GM19099 (cell line): ENCODE data around the gene CCDC150.

Experiments
- POLR2A ChIP-seq: IDR thresholded peaks from 3 replicates; pipeline ENCODE4 v1.6.1; 2011; ENCODE audit warnings: low read depth; ENCODE audit not compliant: insufficient read length; ENCODE audit errors: extremely low read depth

The CCDC150 gene

DNA sequence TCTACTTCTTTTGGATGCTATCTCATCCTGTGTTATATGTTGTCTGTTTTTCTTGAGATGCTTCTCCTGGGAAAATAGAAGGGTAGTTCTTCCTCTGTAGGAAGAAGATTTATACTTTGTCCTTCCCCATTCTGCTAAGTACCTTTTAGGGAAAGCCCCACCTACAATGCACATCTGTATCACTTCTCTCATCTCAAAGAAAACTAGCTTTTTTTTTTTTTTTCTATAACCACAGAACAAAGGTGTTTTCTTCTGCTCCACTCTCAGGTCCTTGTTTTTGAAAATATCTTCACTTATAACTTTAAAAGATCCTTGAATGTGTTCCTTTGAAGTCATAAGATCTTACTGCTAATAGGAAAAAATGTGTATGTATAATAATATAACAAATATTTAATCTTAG lies 30.8 kb downstream of the CCDC150 start:
- TF ChIP-seq POLR2A = no peak

DNA sequence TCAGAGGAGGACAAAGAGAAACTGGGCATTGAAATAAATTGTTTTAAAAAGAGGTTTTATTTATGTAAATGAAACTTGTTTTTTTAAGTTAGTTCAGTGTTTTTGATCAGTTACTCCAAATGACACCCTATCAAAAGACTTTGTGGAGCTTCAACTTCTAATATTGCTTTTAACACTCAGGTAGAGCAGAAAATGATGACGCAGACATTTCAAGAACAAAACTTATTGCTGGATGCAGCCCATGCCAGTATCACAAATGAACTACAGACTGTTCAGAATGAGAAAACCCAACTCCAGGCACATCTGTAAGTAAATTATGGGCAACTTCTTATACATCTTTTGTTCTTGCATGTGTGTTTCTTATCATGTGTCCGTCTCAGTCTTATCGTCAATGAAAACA lies 36.4 kb downstream of the CCDC150 start:
- no peak for TF ChIP-seq POLR2A

DNA sequence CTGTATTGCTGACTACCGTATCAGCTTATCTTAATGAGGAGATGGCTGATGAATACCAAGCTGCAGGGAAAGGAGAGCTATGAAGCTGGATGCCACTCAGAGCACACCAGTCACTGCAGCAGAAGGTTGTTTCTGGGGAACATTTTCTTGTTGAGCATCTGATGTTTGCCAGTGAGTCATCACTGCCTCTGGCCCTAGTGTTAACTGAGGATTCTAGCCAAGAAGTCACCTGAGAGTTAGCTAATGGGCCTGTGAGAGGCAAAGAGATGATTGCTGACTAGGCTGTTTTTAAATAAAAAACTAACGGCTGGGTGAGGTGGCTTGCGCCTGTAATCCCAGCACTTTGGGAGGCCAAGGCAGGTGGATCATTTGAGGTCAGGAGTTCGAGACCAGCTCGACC lies 37.9 kb downstream of the CCDC150 start:
- TF ChIP-seq POLR2A = no peak

- TF ChIP-seq POLR2A = no peak
Measured at GRCh38 chr2:196679368-196679767, 39.9 kb downstream of the CCDC150 start.

DNA sequence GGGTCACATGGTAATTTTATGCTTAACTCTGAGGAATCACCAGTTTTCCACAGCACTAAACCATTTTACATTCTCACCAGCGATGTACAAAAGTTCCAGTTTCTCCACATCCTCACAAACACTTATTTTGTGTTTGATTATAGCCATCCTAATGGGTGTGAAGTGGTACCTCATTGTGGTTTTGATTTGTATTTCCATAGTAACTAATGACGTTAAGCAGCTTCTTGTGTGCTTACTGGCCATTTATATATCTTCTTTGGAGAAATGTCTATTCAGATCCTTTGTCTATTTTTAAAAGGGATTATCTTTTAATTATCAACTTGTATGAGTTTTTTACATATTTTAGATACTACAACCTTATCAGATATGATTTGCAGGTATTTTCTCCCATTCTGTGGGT lies 42.0 kb downstream of the CCDC150 start:
- TF ChIP-seq POLR2A = no peak

DNA sequence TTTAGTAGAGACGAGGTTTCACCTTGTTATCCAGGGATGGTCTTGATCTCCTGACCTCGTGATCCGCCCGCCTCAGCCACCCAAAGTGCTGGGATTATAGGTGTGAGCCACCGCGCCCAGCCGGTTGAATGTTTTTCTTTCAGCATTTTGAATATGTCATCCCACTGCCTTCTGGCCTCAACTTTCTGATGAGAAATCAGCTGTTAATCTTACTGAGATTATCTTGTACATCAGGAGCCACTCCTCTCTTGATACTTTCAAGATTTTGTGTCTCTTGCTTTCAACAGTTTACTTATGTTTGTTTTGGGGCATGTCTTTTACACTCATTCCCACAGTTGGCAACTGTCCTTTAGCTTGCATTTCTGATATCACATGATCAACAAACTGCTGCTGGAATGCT lies 46.3 kb downstream of the CCDC150 start:
- no peak for TF ChIP-seq POLR2A

DNA sequence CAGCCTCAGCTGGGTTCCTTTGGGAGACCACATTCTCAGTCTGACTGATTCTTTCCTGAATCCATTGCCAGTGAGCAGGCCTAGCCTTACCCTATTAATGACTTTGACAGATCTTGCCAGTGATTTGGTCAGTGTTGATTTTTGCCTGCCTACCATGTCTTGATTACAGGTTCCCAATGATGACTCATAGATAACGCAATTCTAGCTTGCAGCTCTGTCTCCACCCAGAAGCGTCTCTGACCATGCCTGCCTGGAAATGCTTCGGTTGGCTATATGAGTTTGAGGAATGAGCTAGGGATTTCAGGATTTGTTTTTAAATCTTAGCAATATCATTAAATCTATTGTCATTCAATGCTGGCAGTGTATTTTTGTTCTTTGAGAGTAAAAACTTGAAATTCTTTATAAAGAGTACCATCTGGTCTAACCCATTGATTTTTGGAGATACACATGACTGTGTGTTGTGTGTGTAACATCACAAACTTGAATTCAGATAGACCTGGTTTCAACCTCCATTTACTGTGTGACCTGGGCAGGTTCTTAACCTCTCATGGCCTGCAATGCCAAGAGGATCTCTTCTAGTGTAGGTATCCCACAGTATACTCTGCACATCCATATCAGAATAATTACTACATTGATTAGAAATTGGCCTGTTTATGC lies 57.0 kb downstream of the CCDC150 start:
- no peak for TF ChIP-seq POLR2A

GRCh38 chr2:196697825-196698224 lies 58.3 kb downstream of the CCDC150 start:
- TF ChIP-seq POLR2A = no peak

DNA sequence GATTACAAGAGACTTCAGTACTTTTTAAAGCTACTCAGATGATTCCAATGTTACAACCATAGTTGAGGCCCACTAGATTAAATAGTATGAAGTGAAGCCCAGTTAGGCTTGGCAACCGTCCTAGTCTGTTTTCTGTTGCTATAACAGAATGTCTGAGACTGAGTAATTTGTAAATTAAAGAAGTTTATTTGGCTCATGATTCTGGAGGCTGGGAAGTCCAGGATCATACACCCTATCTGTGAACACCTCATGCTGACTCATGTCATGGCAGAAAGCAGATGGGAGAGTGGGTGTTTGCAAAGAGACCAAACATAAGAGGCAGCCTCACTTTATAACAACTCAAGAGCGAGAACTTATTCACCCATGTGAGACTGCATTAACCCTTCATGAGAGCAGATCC lies 63.1 kb downstream of the CCDC150 start:
- TF ChIP-seq POLR2A = no peak

DNA sequence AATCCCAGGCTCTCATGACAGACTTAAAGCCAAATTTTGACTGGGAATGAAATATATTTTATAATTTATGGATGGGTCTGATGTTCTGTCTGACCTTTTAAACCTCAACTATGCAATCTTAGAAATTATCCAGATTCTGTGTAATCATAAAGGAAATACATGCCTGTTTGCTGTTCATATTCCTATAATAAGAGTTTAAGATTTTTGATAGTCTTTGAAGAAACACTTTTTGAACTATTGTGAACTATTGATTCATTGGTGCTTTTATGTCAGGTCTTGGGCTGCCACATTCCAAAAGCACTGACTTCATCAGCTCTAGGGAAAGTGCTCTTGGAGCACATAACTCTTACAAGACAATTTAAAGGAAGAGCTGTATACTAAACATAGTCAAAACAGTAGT lies 64.2 kb downstream of the CCDC150 start:
- TF ChIP-seq POLR2A = no peak

DNA sequence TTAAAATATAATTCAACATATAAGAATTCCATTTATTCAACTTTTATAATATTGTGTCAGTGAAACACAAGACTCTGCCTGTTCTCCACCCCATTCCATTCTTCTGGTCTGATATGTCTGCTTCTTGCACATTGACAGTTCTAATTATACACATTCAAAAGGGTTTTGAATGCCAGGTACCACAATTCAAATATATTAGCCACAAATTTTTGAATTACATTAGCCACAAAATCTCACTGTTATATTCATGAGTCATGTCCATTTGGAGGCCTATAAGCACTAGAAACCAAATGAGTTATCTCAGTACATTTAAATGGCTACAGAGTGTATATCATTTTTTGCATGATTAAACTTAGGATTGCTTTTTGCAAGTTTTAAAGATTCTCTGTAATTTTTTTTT lies 72.1 kb downstream of the CCDC150 start:
- TF ChIP-seq POLR2A = no peak

DNA sequence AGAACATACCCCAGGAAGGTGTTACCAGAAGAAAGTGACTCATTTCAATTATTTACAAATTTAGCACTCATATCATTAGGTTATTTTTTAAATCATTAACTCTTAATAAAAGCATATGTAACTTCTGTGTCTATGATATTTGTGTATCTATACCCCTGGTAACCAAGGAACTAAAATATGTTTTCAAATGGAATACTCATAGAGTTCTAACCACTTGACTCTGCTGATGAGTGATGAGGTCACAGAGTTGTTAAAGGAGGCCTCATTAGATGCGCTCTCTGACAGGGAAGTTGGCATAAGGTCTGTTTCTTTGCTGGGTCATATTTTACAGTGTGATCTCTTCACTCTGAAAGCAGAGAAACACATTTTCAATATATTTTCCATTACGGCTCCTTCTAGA lies 73.4 kb downstream of the CCDC150 start:
- TF ChIP-seq POLR2A = no peak

- TF ChIP-seq POLR2A = no peak
Measured at GRCh38 chr2:196718419-196719109, 79.0 kb downstream of the CCDC150 start.

DNA sequence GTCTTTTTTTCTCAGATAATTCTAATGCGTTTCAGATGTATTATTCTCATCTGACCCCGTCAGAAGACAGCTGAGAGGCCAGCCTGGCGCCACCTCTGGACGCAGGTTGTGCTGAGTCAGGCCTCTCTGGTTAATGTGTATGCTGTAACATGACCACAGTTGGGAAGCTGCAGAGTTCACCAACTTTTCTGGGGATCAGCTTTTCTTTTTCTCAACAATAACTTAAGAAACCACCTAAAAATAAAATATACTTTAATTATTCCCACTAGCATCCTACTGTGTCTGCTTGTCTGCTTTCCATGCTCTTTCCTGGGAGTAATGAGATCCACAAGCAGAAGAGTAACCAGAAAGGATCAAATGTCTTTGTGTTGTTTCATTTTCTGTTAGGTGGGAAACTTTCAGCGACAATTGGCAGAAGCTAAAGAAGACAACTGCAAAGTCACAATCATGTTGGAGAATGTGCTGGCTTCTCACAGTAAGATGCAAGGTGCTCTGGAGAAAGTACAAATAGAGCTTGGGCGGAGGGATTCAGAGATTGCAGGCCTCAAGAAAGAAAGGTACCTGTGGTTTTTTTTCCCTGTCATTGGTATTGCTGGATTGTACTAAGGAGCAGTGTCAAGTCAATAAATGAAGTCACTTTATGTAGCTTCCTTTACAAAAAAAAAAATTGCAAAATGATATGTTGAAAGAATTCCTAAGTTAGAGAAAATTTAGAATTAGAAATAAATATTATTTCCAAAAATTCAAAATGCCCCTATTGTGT lies 79.8 kb downstream of the CCDC150 start:
- no peak for TF ChIP-seq POLR2A

DNA sequence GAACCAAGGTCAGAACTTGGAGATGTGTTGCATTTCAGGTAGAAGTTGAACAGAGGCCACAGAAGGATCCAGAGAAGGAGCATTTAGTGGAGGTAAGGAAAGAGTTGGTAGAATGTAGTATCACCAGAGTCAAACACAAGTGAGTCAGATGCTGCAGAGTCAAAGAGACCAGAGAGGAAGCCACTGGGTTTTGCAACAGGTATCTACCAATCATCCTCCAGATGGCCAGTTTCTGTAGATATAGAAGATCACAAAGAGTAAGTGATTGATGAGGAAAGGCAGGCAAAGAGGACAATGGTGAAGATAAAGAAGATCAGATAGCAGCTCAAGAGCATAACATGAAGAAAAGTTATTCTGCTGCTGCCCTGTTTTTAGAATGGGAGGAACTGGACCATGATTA lies 84.1 kb downstream of the CCDC150 start:
- no peak for TF ChIP-seq POLR2A

- no peak for TF ChIP-seq POLR2A
Measured at GRCh38 chr2:196725218-196725617, 85.7 kb downstream of the CCDC150 start.

DNA sequence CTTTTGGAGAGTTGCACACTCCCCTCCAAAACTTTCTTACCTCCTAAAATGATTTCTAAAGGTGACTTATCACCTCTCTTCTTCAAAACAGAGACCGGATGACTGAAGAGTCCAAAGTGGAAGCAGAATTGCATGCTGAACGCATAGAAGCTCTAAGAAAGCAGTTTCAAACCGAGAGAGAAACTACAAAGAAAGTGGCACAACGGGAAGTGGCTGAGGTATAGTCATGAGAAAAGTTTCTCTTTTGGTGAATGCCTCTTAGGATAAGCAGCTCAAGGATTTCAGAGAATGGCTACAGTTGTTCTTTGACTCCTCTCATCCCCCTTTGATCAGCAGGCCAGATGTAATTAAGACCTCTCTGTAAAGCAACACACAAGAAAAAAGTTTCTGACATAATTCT lies 86.4 kb downstream of the CCDC150 start:
- TF ChIP-seq POLR2A = no peak

DNA sequence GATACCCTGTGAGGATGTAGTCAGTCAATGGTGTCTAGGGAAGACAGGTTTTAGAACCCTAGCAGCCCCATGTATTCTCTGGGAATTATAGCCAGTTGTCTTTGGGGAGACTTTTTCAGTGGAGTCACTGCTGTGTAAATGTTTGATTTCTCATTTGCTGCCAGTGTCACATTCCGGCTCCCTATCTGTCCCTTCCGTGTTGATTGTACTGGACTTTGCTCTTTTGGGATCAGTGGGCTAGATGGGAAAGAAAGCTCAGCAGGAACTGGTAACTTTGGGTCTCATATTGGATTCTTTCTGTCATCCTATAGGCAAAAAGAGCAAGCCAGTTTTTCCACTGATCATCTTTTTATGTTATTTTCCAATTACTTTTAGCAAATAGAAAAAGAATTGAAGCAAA lies 89.9 kb downstream of the CCDC150 start:
- TF ChIP-seq POLR2A = no peak
